Measurements from ENCODE around the gene BIN1. TPM values are rescaled to one million over a fixed set of nuclear protein-coding genes. Genes with fewer than 3 reads are reported as not detected.

The BIN1 gene
- polyA plus RNA-seq, 3 donors from 2014 or later, result 110 to 169 (median 167) TPM

GRCh38 chr2:127104881-127105655 is 1.9 kb downstream of the BIN1 start:
- H3K27ac Mint-ChIP-seq, result peak overlapping the region in 1 of 6 donors; percentile 57
- no peaks in the 10 kb centered on the region for H3K36me3 Mint-ChIP-seq
- no peaks in the 10 kb centered on the region for H3K9me3 Mint-ChIP-seq
- no peak for DNase-seq
- H3K4me1 Mint-ChIP-seq, result peaks cover 12 to 13% of the 10 kb centered on the region in 2 donors
- peaks cover 0 to 7% (median 2%) of the 10 kb centered on the region in 3 donors for H3K27me3 Mint-ChIP-seq (ENCODE audit: low read depth in 3 of 3)
- H3K4me3 Mint-ChIP-seq, result peak overlapping the region; percentile 42 to 57 (median 50)

GRCh38 chr2:127104166-127104660 is 2.7 kb downstream of the BIN1 start:
- peak overlapping the region; percentile 42 to 57 (median 50) for H3K4me3 Mint-ChIP-seq
- peaks cover 12 to 13% of the 10 kb centered on the region in 2 donors for H3K4me1 Mint-ChIP-seq

GRCh38 chr2:127103243-127104165 is 3.5 kb downstream of the BIN1 start:
- DNase-seq, result no peak
- Mint-ChIP-seq H3K4me3 (peak overlapping the region in 1 of 5 donors; percentile 25), H3K36me3 (no peaks in the 10 kb centered on the region), H3K9me3 (no peaks in the 10 kb centered on the region), H3K4me1 (peaks cover 12 to 13% of the 10 kb centered on the region in 2 donors), H3K27ac (no peak overlapping the region), H3K27me3 (ENCODE audit: low read depth in 3 of 3) (peaks cover 0 to 6% (median 2%) of the 10 kb centered on the region in 3 donors)

More at GRCh38 chr2:127104166-127104660, 2.7 kb downstream of the BIN1 start:
- H3K9me3 Mint-ChIP-seq, result no peaks in the 10 kb centered on the region
- H3K36me3 Mint-ChIP-seq, result no peaks in the 10 kb centered on the region
- H3K27me3 Mint-ChIP-seq (ENCODE audit: low read depth in 3 of 3), result peaks cover 0 to 6% (median 2%) of the 10 kb centered on the region in 3 donors
- peak overlapping the region in 1 of 6 donors; percentile 57 for H3K27ac Mint-ChIP-seq
- DNase-seq, result no peak

DNA sequence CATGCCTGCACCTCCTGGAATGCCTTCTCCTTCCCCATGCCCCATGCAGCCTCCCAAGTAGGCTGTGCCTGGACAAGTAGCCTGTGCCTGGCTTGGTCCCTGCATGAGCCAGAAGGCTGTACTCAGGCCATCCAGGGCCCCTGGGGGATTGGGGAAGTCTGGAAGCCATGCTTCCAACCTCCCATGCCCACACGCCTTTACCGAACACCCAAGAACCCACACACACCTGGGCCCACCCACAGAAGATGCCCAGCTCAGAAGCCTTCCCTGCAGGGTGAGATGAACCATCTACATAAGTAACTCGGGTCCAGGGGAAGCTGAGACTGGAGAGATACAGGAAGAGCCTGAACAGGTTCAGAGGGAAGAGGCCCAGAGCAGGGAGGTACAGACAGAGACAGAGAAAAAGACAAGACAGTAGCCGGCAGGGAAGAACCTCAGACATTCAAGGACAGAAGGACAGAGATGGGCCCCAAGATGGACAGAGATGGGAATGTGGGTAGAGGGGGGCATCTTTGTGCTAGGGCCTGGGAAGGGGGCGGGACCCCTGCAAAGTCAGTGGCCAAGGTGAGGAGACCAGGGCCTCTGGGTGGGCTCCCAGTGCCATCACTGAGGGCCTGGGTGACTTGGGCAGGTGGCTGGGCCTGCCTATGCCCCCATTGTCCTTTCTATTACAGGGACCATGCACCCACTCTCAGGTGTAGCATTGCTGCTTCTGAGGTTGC is 4.3 kb downstream of the BIN1 start:
- no peaks in the 10 kb centered on the region for H3K36me3 Mint-ChIP-seq
- H3K27ac Mint-ChIP-seq, result no peak overlapping the region
- H3K4me1 Mint-ChIP-seq, result peaks cover 8 to 10% of the 10 kb centered on the region in 2 donors
- peaks cover 0 to 6% (median 2%) of the 10 kb centered on the region in 3 donors for H3K27me3 Mint-ChIP-seq (ENCODE audit: low read depth in 3 of 3)
- DNase-seq, result no peak
- H3K4me3 Mint-ChIP-seq, result no peak overlapping the region
- no peaks in the 10 kb centered on the region for H3K9me3 Mint-ChIP-seq

GRCh38 chr2:127101756-127102477 is 5.0 kb downstream of the BIN1 start:
- Mint-ChIP-seq H3K36me3 (no peaks in the 10 kb centered on the region), H3K9me3 (no peaks in the 10 kb centered on the region), H3K4me1 (peaks cover 5 to 6% of the 10 kb centered on the region in 2 donors), H3K27ac (no peak overlapping the region), H3K27me3 (ENCODE audit: low read depth in 3 of 3) (peaks cover 0 to 6% (median 2%) of the 10 kb centered on the region in 3 donors), H3K4me3 (no peak overlapping the region)
- DNase-seq, result no peak

GRCh38 chr2:127101048-127101611 is 5.8 kb downstream of the BIN1 start:
- Mint-ChIP-seq H3K4me1 (peaks cover 5 to 6% of the 10 kb centered on the region in 2 donors), H3K36me3 (no peaks in the 10 kb centered on the region), H3K27ac (no peak overlapping the region), H3K9me3 (no peaks in the 10 kb centered on the region), H3K27me3 (ENCODE audit: low read depth in 3 of 3) (peaks cover 0 to 6% (median 2%) of the 10 kb centered on the region in 3 donors), H3K4me3 (no peak overlapping the region)
- DNase-seq, result no peak

GRCh38 chr2:127100251-127101047 is 6.5 kb downstream of the BIN1 start:
- Mint-ChIP-seq H3K27me3 (ENCODE audit: low read depth in 3 of 3) (peaks cover 0 to 6% (median 2%) of the 10 kb centered on the region in 3 donors), H3K4me1 (peaks cover 6 to 7% of the 10 kb centered on the region in 2 donors), H3K27ac (no peak overlapping the region), H3K36me3 (no peaks in the 10 kb centered on the region), H3K4me3 (no peak overlapping the region), H3K9me3 (no peaks in the 10 kb centered on the region)
- DNase-seq, result no peak

- H3K9me3 Mint-ChIP-seq, result no peaks in the 10 kb centered on the region
- no peak overlapping the region for H3K4me3 Mint-ChIP-seq
- DNase-seq, result no peak
- H3K27me3 Mint-ChIP-seq (ENCODE audit: low read depth in 3 of 3), result peaks cover 0 to 2% (median 2%) of the 10 kb centered on the region in 3 donors
- H3K36me3 Mint-ChIP-seq, result no peaks in the 10 kb centered on the region
- no peak overlapping the region for H3K27ac Mint-ChIP-seq
- H3K4me1 Mint-ChIP-seq, result peaks cover 6 to 7% of the 10 kb centered on the region in 2 donors
Observed at GRCh38 chr2:127098711-127099110, 8.2 kb downstream of the BIN1 start.

- Mint-ChIP-seq H3K9me3 (no peaks in the 10 kb centered on the region), H3K27ac (peak overlapping the region in 2 of 6 donors; percentile 47 to 53), H3K36me3 (no peaks in the 10 kb centered on the region), H3K4me3 (no peak overlapping the region), H3K27me3 (ENCODE audit: low read depth in 3 of 3) (peaks cover 0 to 6% (median 4%) of the 10 kb centered on the region in 3 donors), H3K4me1 (peaks cover 13 to 14% of the 10 kb centered on the region in 2 donors)
- DNase-seq, result no peak
Observed at GRCh38 chr2:127097841-127098651, 8.9 kb downstream of the BIN1 start.

- Mint-ChIP-seq H3K4me3 (no peak overlapping the region), H3K27me3 (ENCODE audit: low read depth in 3 of 3) (peaks cover 0 to 6% (median 4%) of the 10 kb centered on the region in 3 donors), H3K9me3 (no peaks in the 10 kb centered on the region), H3K27ac (no peak overlapping the region), H3K36me3 (no peaks in the 10 kb centered on the region), H3K4me1 (peaks cover 15 to 18% of the 10 kb centered on the region in 2 donors)
- DNase-seq, result no peak
Observed at GRCh38 chr2:127097471-127097765, 9.5 kb downstream of the BIN1 start.

DNA sequence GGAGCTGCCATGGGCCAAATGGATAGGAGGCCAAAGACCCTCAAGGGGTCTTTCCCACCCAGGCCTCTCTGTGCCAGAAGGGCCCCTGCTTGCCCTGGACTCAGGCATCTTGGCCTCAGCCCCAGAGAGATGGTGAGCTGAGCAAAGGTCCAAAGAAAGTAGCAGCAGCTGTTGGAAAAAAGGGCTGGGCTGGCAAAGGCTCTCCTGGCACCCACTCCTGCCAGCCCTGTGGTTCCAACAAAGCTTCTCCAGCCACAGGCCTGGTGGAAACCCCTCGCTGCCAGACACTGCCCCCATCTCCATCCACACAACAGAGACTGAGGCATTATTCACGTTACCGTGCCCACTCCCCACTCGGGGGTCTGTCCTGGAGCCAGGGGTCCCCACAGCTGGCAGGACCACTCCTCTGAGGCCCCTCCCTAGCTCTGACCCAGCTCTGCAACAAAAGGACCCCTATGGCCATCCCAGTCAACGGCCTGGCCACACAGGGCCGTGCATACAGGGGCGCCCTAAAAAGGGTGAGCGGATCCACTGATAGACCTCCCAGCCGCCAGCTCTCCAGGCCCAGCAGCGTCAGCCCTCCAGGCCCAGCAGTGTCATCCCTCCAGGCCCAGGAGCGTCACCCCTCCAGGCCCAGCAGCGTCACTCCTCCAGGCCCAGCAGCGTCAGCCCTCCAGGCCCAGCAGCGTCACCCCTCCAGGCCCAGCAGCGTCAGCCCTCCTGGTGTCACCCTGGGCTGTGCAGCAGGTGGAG is 10.1 kb downstream of the BIN1 start:
- no peak for DNase-seq
- H3K36me3 Mint-ChIP-seq, result no peaks in the 10 kb centered on the region
- peaks cover 0 to 6% (median 4%) of the 10 kb centered on the region in 3 donors for H3K27me3 Mint-ChIP-seq (ENCODE audit: low read depth in 3 of 3)
- H3K9me3 Mint-ChIP-seq, result no peaks in the 10 kb centered on the region
- H3K4me1 Mint-ChIP-seq, result peaks cover 15 to 18% of the 10 kb centered on the region in 2 donors
- no peak overlapping the region for H3K4me3 Mint-ChIP-seq
- peak overlapping the region in 1 of 6 donors; percentile 26 for H3K27ac Mint-ChIP-seq

Measured in immature natural killer cell (primary cell).